G401.6 (cell line): Measurements from ENCODE around the gene TSC22D3.

Source experiments
- FAIRE-seq: peaks from 2 replicates; lab custom pipeline; 2012; peaks lifted over from hg19 to GRCh38; lab: Jason Lieb, UNC

Gene TSC22D3

DNA sequence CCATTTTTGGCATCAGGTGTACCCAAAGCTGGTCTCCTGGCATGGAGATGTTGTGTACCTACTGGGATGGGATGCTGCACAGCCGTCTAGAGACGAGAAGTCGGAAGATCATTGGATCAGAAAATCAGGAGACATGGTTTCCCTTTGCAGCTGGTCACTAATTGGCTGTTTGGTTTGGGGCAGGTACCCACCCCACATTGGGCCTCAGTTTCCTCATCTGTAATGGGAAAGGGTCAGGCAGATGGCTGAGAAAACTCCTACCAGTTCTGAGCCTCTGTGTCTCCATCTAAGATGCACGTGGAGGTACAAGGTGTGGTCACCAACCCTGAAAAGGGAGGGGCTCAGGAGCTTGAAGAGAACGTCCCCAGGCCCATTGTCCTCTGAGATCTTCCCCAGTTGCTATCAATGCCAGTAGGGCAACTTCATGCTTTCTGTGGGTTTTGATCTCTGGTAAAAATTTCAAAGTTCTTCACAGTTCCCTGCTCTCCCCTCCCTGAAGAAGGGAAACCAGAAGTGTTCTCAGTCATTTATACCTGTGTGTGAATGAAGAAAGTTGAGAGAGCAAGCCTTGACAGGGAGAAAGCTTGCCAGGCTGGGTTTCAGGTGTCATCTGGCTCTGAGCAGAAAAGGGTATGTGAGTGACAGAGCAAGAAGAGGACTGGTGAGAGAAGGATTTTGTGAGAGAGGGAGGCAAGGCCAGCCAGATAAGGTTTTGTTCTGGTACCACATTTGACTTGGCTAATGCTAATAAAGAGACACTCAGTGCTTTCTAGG lies 15.1 kb downstream of the TSC22D3 start:
- no peak for FAIRE-seq

DNA sequence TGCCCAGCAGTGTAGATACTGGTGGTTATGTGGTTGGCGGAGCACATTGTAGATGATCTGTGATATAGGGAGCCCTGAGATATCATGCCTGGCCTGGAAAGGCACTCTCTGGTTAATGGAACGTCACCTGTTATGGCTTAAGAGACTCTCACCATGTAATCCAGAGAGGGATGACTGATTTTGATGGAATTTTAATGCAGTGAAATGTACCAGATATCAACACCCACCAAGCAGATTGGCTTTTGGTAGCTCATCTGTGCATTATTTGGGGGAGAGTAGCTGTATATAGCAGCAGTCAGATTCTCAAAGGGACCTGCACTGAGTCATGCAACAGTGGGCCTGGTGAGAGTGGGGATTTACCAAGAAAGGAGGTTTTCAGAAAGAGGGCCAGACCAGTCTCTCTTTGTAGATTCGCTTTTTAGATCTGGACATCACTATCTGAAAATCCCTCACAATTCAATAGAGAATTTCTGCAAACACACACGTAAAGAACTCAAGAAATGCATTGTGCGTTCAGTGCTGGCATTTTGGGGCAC lies 17.3 kb downstream of the TSC22D3 start:
- FAIRE-seq, result no peak

DNA sequence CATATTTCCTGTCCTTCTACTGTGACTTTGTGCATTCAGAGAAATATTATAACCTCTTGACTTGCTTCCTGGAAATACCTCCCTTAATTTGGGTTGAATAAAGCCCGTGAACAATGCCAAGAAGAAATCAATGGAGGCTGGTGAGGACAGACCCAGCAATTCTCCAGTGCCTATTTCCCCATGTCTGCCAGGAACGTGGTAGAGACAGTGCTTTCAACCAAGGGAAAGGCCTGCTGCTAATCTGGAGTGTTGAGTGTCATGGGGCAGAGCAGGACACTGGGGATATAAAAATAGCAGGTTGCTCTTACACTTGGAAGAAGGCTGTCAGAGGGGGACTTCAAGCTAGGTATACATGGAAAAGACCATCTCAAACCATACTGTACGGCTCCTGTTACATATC lies 19.9 kb downstream of the TSC22D3 start:
- FAIRE-seq, result no peak

DNA sequence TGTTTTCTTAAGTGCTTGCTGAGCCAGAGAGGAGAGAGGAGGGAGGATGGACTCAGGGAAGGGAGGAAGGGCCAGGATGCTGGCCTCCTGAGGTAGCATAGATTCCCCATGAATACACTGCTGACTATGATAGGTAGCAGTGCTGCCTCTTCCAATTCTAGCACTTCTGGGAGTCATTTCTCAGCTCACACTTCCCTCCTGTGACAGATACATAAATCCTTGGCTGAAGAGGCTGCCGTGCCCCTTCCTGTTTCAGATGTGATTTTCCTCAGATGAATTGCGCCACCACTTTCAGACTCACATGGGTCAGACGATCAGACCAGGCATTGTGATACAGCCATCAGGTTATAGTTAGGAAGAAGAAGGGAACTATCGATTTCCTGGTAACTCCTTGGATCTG lies 22.4 kb downstream of the TSC22D3 start:
- FAIRE-seq, result no peak

DNA sequence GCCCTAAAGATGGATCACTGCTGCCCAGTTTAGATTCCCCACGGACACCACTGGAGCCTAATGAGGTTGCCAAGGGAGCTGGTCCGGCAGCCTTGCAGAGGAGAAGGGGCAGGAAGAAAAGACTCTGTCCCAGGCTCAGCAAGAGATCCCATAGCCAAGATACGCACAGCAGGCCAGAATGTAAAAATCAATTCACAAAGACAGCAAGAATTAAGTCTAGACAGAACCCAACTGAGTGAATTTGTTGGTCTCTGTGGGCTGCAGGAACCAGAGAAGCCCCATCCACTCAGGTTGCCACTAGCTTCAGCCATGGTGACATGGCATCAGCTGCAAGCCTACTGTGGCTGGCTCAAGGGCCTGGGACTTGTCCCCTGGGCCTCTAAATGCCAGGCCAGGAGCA lies 22.9 kb downstream of the TSC22D3 start:
- no peak for FAIRE-seq

DNA sequence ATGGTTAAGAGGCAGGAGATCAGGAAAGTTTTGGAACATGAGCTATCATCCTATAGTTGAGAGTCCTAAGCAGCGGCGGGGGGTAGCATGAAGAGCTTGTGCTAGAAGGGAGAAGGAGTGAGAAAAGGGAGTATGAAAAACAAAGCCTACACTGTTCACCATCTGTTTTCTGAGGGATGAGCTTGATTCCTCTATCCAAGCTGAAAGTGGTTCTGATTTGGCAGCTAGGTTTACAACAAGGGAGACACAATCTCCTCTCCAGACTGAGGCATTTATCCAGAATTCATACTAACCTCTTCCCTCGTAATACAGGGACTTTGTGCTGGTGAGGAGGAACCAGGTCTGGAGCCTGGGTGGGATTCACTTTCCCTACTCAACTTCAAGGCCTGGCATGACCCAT lies 23.5 kb downstream of the TSC22D3 start:
- FAIRE-seq, result no peak

DNA sequence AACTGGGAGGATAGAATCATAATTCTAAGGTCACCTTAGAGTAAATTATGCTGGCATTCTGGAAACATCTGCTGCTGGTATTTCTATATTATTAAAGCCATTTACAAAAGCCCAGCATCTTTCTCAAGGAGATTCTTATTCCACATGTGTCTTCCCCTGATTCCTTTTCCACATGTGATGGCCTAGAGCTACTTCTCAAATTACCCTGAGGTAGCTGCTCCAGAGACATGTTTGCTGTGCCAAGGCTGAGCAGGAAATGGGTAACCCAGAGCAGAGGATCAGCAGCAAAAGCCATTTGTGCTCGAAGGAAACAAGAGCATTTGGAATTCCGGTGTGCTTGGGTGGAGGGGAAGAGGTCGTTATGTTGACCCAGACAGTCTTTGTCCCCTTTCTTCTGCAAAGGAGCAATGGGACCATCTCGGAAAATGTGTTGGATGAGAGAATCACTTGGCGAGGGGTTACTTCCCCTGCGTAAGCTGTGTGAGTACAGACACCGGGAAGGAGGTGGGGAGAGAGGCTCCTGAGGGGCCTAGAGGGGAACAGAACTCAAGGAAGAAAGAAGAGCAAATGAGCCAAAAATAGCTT lies 24.6 kb downstream of the TSC22D3 start:
- FAIRE-seq, result no peak

DNA sequence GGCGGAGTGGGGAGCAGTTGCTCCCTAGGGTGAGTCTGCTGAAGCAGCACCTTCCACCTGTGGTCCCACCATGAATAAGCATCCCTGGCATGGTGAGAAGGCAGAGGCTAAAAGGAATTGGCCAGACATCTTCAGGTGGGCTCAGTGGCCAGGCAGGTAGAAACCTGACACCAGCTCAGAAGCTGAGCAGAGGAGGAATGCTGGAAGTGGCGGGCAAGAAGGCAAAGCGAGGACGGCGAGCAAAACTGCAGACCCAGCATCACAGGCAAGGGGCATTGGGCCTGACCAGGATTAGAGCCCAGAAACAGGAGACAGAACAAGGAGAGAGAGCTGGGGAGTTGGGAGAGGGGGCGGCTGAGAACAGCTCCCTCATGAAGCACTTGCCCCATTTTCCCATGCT lies 25.3 kb downstream of the TSC22D3 start:
- no peak for FAIRE-seq

DNA sequence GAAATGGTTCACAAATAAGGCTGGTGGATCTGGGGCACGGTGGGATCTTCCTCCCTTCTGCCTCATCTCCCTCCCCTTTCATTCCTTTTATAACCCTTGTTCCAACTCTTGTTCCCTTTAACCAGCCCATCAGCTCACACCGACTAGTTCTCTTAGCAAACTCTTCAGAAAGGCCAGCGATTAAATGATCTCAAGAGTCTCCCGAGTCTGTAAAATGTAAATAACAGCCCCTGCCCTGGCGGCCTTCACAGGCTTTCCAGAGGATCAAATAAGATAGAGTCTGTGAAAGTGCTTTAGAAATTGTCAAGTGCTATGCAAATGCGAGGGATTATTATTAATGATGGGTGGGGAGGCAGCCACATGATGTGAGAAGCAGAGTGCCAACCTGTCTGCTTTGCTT lies 27.1 kb downstream of the TSC22D3 start:
- no peak for FAIRE-seq

DNA sequence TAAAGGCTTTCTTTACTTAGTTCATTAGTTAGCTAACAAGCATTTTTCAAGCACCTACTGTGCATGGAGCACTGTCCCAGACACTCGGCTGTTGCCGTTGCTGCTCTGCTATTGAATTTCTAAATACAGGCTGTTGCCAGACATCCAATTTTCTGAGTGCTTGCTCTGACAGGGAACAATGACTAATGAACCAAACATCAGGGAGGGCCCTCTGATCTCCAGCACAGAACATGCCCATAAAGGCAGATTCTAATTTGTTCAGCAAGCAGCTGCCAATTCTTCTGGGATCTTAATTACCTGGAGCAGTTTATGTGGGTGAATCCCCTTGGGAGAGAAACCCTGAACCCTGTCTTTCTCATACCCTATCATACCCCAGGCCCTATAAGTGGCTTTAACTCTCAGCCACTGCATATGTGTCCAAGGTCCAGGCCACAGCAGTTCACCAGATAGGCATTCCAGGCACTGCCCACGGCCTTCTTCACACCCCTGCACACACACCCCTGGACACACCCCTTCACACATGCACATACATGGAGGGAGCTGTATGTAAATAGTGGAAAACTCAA lies 27.9 kb downstream of the TSC22D3 start:
- FAIRE-seq, result no peak

DNA sequence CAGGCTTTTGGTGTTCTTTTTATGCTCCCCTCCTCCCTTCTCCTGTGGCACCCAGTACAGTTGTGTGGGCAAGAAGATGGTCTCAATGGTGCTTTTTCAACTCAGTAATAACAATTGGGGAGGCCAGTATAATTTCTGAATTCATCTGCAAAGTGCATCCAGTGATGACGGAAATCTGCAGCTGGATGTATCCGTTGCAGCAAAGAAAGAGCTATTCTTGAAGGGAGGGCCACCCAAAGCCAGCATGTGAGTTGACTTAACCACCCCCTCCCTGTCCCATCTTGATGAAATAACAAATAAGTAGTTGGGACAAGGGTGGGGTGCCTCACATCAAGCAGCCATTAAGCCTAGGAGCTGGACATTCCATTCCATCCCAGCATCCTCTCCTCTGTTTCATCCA lies 30.7 kb downstream of the TSC22D3 start:
- FAIRE-seq, result no peak

DNA sequence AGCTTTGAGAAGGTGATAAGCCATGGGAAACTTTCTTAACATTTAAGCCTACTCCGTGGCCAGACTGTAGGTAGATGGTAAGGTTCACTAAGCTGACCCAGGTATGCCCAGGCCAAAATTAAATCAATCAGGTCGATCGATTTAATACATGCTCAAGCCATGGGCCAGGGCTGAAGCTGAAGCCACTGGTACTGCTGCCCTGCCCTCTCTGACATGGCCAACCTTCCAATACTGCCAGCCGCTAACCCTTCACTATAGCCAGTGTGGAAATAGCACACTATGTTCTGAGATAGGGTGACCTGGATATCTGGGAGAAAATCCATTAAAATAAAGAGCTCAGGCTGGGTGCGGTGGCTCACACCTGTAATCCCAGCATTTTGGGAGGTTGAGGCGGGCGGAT lies 31.6 kb downstream of the TSC22D3 start:
- no peak for FAIRE-seq

DNA sequence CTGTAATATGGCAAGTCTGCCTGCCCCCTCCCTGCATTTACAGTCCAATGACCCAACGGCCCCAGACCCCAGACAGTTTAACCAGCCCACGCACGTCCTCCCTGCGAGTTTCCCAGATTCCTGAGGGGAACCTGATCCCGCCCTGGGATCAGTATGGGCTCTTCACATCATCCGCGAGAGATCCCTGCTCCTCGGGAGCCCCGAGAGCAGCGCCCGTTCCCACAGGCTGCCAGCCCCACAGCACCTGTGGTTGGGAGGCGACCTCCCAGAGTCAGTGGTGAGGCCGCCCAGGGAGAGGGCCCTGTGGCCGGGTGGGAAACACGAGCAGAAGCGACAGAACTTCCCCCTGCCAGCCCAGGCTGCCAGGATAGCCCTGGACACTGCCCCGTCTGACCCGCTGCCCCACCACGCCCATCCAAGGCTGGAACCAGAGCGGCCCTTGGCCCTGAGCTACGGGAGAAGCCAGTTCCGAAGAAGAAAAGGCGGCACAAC lies 32.8 kb downstream of the TSC22D3 start:
- no peak for FAIRE-seq

DNA sequence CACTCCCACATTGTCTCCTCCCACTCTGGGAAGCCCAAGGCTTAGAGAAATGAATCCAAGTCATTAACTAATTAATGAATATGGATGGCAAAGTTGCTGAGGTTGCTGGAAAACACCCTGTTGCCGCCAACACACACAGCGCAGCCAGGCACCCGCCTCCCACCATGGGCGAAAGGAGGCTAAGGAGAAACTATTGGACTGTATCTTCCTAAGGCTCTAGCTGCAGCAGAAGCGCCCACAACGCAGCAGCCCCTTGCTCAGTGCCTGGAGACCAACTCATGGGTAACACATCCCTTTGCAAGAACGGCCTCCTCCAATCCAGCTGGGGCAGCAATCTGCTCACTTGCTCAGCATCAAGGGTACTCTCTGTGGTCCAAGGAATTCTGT lies 34.2 kb downstream of the TSC22D3 start:
- no peak for FAIRE-seq

DNA sequence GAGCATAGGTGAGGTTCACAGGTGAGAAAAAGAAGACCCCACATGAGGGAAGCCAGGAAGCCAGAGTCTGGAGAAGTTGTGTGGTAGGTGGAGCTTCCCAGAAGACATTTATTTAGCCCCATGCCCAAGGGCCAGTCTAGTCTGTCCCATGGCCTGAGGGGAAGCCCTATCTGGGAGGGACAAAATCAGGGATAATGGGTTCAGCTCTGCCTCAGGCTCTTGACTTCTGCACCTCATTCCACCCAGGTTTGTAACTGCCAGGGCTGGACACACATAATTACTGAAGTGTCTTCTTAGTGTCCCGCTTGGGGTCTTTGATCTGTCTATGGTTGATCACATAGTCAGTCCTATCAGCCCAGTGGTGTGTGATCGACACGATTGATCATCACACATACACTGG lies 36.0 kb downstream of the TSC22D3 start:
- no peak for FAIRE-seq

DNA sequence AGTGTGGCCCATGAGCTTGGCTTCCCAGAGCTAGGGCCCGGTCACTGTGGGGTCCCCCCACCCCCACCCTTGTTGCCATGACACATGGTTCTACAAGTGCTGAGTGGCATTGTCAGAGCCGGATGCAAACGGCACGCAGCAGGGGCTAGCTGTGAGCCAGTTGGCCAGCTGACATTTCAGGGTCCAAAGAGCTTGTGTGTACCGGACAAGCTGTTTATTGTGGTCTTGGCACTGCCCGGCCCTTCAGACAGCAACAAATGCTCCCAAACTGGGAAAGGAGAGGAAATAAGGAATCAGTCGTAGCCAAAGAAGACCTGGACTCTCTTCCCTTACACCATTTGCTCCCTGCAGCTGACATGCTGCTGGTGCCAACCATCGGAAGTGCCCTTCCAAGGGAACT lies 36.8 kb downstream of the TSC22D3 start:
- FAIRE-seq, result no peak

DNA sequence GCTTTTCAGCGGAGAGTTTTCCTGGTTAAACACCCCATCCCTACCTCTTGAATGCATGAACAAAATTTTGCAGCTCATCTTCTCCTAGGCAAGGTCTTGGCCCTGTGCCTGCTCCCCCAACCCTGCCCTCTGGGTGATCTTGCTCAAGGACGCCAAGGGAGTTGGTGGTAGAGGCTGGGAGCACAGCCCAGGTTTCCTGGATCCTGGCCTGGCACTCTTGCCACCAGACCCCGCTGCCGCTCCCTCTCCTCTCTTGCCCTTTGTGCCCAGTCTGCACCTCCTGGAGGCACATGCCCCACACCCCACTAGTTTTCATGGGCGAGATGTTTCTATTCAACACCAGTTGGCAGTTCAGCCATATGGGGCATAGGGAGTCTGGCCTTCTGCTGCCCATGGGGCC lies 37.3 kb downstream of the TSC22D3 start:
- no peak for FAIRE-seq

DNA sequence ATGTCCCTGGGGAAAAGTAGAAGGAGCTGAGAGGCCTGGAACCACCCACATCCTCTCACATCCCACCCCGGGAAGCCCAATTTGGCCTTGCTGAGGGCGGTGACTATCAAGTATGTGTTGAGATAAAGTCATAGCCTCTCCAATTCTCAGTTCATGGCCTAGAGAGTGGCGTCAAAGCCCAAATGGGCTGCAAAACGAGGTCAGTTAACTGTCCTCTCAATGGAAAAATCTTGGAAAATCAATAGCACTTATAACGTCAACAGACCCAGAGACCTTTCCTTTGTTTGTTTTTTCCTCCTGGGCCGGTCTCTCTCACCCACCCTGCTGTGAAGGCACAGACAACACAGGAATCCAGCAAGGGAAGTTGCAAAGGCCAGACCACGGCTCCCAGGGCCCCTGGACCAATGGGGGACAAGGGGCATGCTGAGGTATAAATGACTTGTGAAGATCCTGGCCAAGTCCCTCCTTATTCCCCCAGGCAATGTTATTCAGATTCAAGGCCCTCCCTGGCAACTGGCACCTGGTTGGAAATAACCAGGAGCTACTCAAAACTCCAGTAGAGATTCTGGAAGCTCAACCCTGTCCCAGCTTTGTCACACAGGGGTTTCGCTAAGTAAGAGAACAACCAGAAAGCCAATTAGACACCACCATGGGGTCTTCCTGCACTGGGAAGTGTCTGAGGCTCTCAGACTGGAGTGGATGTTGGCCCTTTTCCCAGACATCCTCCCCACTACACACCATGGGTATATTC lies 38.6 kb downstream of the TSC22D3 start:
- no peak for FAIRE-seq

DNA sequence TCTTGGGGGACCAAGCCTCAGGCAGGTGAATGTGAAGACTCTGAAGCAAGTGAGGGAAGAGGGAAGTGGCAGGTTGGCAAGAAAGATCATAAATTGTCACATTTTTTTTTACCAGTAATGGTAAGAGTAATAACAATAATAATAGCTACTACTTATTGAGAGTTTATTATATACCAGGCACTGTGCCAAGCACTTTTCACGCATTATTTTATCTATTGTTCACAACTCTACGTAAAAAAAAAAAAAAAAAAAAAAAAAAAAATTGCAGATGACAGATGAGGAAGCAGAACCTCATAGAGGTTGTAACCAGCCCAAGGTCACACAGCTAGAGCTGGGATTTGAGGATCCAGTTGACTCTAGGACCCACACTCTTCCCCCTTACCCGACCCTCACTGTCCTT lies 40.9 kb downstream of the TSC22D3 start:
- FAIRE-seq, result no peak

DNA sequence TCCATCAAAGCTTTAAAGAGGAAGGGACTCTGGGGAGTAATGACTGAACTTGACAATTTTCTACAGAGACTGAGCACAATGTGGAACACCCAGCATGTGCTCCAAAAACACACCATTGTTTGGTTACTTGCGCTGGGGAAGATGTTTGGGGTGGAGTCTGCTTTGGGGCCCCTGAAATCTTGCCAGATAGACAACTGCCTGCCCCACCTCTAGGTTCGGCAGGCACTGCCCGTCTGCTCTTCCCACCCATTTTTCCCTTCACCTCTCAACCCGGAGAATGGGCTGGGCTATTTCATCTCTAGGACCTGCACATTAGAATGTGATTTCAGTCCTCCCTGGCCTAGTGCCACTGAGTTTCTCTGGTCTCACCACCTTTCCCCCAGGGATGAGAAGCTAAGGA lies 41.9 kb downstream of the TSC22D3 start:
- no peak for FAIRE-seq

DNA sequence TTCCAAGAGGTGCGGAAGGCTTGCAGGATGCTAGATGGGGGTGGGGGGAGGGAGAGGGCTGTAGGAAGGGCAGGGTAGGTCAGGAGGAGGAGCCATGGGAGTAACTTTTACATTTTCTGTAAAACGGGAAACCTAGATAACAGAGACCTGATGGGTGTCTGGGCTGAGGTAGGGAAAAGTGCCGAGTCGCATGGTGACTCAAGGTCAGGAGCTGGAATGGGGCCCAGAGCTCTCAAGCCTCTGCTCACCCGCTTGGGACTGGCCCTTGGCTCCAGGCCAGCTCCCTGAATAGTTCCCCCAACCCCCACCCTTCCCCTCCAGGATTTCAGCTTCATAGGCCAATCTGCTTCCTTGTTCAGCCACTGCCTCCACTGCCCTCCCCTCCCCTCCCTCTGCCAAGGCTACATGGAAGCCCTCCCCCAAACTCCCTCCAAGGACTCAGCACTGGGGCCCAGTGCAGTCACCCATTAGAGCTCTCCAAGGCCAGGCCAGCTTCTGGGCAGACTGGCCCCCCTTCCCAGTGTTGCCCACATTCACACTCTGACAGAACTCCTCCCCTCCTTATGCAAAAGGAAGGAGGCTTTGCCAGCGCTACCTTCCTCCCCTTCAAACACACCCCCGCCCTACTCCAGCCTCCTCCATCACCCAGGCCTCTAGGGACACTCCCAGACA lies 43.6 kb downstream of the TSC22D3 start:
- FAIRE-seq, result no peak
